C1 segment of cervical spinal cord (tissue), 14 donors: ENCODE measurements around the gene PIK3R6.
"Not testable (repeated sequence)": the region's sequence is repeated elsewhere in the genome, so short reads cannot be mapped to it uniquely, and the experiment has no call there.

Source experiments
- DNase-seq, 14 donors: peaks; one replicate each; lab custom pipeline; 2025; lab: John Stamatoyannopoulos, UW

The PIK3R6 gene

GRCh38 chr17:8828517-8828875, 39.0 kb downstream of the PIK3R6 start:
- no peak for DNase-seq

DNA sequence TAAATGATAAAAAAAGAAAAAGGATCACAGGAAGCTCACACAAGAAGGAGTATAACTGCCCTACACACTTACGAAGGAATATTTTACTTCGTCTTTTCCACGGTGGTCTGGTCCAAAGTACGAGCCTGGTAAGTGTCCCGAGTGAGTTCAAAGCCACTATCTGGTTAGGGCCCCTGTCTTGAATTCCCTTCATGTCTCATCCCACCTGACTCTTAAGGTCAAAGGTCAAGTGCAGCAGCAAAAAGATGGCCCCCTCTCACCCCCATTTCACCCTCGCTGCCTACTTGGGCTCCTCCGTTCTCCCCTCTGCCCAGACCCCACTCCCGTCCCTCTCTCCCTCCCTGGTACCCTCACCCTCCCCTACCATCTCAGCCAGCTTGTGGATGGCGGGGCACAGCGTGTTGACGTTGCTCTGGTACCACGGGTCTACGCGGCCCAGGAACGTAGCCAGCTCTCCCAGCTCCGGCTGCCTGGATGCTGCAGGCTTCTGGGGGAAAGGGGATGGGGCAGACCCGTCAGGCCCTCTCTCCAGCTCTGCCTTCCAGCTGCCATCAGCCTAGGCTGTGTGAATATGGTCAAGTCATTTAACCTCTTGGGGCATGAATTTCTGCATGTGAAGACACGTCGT, 40.6 kb downstream of the PIK3R6 start:
- no peak for DNase-seq

- no peak for DNase-seq
Observed at GRCh38 chr17:8825802-8826201, 41.7 kb downstream of the PIK3R6 start.

DNA sequence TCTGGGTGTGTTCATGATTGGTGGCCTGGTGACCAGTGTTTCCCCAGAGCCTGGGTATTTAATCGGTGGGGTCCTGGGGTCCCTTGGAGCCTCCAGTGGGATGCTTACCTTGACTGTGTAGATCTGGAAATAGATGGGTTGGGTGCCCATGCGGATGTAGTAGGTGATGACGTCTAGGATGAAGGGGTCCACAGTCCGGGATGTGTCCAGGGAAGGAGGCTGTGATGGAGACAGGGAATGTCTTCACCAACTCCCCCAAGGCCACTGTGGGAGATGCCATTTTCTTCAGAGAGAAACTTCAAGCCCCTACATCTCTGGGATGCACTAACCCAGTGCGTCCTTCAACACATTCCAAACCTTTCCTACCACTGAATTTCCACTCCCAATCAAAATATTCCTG, 44.2 kb downstream of the PIK3R6 start:
- no peak for DNase-seq

GRCh38 chr17:8822401-8823035, 45.0 kb downstream of the PIK3R6 start:
- DNase-seq: no peak

DNA sequence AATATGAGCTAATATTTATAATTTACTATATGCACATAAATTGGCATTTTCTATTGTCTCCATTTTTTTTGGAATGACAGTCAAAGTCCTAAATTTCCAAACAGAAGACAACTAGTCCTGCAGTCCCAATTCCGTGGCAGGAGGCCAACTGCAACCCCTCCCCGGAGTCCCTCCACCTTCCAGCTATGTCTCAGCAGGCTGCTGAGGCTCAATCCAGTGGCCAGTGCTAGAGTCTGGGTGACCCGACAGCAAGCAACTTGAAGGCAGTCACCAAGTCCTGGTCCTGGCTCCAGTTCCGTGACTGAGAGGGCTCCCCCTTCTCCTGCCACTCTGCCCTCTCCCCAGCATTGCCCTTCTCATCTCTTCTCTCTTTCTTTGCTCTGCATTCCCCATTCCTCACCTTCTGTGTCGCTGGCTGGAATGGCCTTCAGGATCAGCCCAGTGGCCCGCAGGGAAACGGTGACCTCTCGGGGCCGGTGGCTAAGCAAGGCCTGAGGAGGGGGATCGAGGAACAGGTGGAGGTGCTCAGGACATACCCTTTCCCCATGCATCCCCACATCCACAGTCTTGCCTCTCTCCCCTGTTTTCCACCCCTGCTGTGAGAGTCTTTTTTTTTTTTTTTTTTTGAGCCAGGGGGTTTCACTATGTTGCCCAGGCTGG, 45.9 kb downstream of the PIK3R6 start:
- DNase-seq: no peak

- DNase-seq: no peak
Observed at GRCh38 chr17:8820311-8821010, 47.0 kb downstream of the PIK3R6 start.

- DNase-seq: no peak
Observed at GRCh38 chr17:8818654-8819330, 48.7 kb downstream of the PIK3R6 start.

DNA sequence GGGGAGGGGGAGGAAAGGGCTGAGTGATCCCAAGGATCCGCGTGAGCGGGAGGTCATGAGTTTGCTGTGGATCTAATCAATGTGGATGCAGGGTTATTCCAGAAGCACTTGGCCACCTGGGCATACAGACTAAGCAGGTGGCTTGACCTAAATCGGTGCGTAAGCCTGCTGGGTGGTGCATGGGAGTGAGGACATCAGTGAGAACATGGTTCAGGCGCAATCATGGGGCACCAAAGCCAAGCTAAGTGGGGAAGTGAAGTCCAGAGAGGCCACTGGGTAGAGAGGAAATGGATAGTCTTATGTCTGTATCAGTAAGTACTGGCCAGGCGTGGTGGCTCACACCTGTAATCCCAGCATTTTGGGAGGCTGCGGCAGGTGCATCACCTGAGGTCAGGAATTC, 49.4 kb downstream of the PIK3R6 start:
- DNase-seq: no peak

DNA sequence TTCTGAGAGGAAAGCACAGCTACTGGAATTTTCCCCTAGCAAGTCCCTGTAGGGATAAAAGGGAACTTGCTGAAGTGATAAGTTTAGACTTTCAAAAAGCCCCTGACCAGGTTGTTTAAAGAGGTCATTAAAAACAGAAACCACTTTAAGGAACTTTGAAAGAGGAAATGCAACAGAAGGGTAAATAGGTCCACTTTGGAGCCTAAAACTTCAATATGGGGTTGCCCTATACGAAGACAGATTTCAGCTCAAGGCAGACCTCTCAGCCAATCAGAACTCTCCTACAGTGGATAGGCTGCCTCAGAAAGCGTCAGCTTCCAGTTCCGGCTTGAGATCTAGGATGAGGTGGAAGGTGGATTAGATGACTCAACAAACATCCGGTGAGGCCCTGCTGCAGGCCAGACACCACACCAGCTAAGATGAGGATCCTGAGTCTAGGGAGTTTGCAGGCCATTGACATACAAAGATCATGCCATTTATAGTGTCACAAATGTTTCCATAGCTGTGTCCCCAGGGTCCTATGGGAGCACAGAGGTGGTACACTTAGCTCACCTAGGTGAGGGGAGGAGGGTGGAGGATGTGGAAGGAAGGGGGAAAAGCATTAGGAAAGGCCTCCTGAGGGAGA, 60.4 kb downstream of the PIK3R6 start:
- peak in 4 of 14 donors; percentile 8 to 35 (median 19) for DNase-seq

DNA sequence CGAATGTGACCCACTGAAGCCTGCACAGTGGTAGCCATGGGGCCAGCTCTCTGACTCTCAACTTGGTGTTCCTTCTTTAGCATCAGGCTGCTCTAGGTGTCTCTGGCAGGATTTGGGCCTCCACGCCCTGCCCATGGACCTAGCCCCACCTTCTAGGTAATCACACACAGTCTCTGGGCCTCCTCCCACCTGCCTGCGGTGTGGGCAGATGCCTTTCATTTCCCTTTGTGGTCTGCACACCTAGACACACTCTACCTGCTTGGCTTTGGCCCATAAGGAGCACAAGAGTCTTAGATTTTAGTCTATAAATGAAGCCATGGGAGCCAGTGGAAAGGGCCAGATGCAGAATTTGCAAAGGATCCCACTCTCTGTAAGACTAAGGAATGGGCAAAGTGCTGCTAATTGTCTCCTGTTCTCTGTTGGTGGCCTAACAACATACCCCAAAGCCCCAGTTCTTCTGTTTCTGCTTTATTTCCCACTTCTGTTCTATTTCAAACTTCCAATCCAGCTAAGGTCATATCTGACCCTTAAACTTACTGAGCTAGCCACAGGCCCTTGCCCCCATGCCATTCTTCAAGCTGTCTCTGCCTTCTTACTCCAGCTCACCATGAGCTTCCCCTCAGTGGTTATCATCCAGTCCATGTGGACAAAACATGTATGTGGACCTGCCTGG, 61.1 kb downstream of the PIK3R6 start:
- DNase-seq: no peak

- DNase-seq: not testable (repeated sequence)
Observed at GRCh38 chr17:8805396-8805795, 62.1 kb downstream of the PIK3R6 start.

DNA sequence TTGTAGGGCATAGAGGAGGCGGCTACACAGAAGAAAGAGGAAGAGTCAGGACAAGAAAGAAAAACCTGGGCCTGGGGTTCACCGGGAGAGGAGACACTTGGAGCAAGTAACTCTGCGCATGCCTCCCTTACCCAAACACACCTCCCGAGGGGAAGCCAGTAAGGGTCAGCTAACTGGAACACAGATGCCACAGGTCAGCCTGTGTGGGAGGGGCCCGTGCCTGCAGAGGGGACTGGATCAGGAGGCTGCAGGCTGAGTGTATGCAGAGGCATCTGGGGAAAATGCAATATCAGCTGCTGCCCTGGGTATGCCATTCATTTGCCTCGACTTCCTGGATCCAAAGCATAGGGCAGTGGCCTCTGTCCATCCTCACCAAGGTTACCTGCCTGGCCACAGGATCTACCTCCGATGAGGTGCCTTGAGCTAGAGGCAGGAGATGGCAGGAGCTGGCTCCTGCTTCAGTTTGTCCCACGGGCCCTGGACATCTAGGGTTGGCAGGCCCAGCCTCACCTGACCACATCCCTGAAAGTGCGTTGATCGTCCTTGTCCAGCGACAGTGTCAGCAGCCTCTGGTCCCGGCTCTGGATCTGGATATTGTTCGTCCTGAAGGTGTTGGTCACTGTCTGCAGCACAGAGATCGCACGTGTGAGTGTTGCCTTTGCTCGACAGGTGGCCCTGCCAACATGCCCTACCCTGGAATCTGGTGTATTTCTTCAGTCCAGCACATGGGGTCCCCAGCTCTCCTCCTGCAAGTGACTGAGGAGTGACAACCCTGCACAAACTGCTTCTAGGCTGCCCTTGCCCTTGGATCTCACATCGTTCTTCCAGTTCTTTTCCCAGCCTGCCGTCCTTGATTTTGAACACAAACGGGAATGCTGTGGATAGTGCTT, 63.7 kb downstream of the PIK3R6 start:
- DNase-seq: no peak

DNA sequence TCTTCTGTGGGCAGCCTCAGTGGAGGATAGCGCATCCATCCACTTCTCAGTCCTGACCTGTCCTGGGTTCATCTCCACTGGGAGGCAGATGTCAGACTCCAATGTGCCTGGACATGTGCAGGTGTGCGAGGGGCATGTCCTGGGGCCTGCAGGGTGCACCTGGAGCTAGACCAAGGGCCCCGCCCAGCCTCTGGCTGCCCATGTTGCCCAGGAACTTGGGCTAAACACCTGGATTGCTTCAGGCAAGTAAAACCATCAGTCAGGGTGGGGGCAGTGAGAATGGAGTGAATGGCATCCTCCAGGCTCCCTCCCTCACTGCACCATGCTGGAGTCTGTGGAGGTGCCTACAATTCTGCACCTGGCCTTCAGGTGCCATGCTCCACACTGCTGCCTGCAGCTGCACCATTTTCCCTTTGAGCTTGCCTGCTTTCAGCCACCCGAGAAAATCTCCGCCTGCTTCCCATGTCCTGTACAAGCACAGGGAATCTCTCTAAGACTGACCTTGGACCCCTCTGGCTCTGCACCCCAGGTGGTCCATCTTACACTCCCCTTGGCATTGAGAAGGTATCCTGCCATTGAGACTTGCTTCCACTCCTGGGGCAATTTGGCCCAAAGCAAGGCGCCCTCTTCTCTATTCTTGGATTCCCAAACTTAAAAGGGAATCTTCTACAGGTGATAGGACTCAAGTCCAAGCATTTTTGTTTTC, 66.2 kb downstream of the PIK3R6 start:
- DNase-seq: no peak

DNA sequence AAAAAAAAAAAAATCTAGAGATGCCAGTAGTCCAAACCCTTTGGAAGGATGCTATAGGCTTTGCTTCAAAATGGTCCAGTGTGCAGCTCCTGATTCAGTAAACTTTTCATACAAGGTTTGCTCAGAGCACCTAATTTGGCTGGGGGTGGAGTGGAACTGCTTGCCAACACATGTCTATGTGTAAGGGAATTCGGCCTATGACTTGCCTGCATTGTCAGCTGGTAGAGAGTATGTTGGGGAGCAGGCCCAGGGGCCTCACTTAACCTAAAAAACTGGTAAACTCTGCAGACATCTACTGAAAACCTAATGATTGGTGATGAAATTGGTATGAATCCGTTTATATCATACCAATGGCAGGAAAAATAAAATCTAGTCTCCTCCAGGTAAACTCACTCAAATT, 66.8 kb downstream of the PIK3R6 start:
- DNase-seq: no peak

- no peak for DNase-seq
Observed at GRCh38 chr17:8799570-8800212, 67.8 kb downstream of the PIK3R6 start.

GRCh38 chr17:8798846-8799569, 68.5 kb downstream of the PIK3R6 start, which contains the start of gene MFSD6L:
Gene MFSD6L (minus strand): TSS chr17:8799365. CDS start chr17:8799120, 245 bp downstream.
- no peak for DNase-seq
